PC-3 (cell line): ENCODE results near the gene TMEM106A. TPM values are rescaled to one million over a fixed set of nuclear protein-coding genes. Genes with fewer than 3 reads are reported as not detected.

ENCODE experiments used
- total RNA-seq: library from RNA; depleted of rRNA; stranded (reverse); fragments of >200 nt; gene quantifications from 2 replicates; pipeline ENCODE4 v1.2.3, GENCODE V29; 2014; rRNA removed

TMEM106A gene
- total RNA-seq, 1 experiment from 2014 or later, result not detected

Other genes starting within 250 kb of the TMEM106A start
- 32.5 and 34.7 TPM in 2 replicates for gene AARSD1, start 247.4 kb upstream of the TMEM106A start, total RNA-seq
- gene PTGES3L, start 231.8 kb upstream of the TMEM106A start, total RNA-seq, result 0.52 and 0.55 TPM in 2 replicates
- gene RUNDC1, start 231.3 kb upstream of the TMEM106A start, total RNA-seq, result 9.5 and 15.6 TPM in 2 replicates
- 667 and 784 TPM in 2 replicates for gene RPL27, start 213.5 kb upstream of the TMEM106A start, total RNA-seq
- 8.7 and 12.3 TPM in 2 replicates for gene IFI35, start 205.1 kb upstream of the TMEM106A start, total RNA-seq
- 62.4 and 68.1 TPM in 2 replicates for gene VAT1, start 189.5 kb upstream of the TMEM106A start, total RNA-seq
- 0.12 and 0.29 TPM in 2 replicates for gene RND2, start 186.6 kb upstream of the TMEM106A start, total RNA-seq
- gene BRCA1, start 86.5 kb upstream of the TMEM106A start, total RNA-seq, result 31.8 and 36.3 TPM in 2 replicates
- gene NBR1, start 40.7 kb upstream of the TMEM106A start, total RNA-seq, result 24.1 and 30.0 TPM in 2 replicates
- not detected in 2 replicates for gene CCDC200, start 16.7 kb downstream of the TMEM106A start, total RNA-seq
- gene RNU2-1, start 22.1 kb downstream of the TMEM106A start, total RNA-seq, result not detected in 2 replicates
- 14.3 and 19.8 TPM in 2 replicates for gene ARL4D, start 187.1 kb downstream of the TMEM106A start, total RNA-seq